ENCODE results near the gene ADGRD2. TPM values are rescaled to one million over a fixed set of nuclear protein-coding genes. Genes with fewer than 3 reads are reported as not detected.

The ADGRD2 gene
- total RNA-seq, 4 donors from 2014 or later = not detected

- no peaks in the 10 kb centered on the region for H3K9me3 ChIP-seq
- H3K27ac ChIP-seq = no peak overlapping the region
- H3K36me3 ChIP-seq = no peaks in the 10 kb centered on the region
- no peak for TF ChIP-seq EP300 (IDR thresholded peaks at IDR 0.05; ENCODE audit: low read depth)
- no peak for TF ChIP-seq POLR2A (IDR thresholded peaks at IDR 0.05)
- in situ Hi-C loops (cut with MboI; ENCODE audit: low pct_ligation_motif_present in 1 of 4, low pct_unique_long_range_greater_than_20kb in 1 of 4, low sequenced_read_pairs in 3 of 4) (no loop called here), intact Hi-C loops (cut with DNase I; ENCODE audit: low total_unique reads) (no loop called here)
- H3K4me3 ChIP-seq = no peak overlapping the region
- WGBS, 2 donors (ENCODE audit: low coverage in 1 of 2) = 79 to 83% methylated on average over 1 to 13 of the region's 14 CpGs
- DNase-seq = no peak
- H3K4me1 ChIP-seq = peaks cover 0 to 11% (median 8%) of the 10 kb centered on the region in 4 donors
- peaks cover 55% of the 10 kb centered on the region for H3K27me3 ChIP-seq
These were observed 25.8 kb downstream of the ADGRD2 start for GRCh38 chr9:124475868-124476690.

- Histone ChIP-seq H3K36me3 (no peaks in the 10 kb centered on the region), H3K4me1 (peaks cover 0 to 11% (median 8%) of the 10 kb centered on the region in 4 donors), H3K9me3 (no peaks in the 10 kb centered on the region), H3K4me3 (peak overlapping the region in 1 of 4 donors; percentile 38), H3K27ac (no peak overlapping the region), H3K27me3 (peaks cover 65% of the 10 kb centered on the region)
- DNase-seq = no peak
- in situ Hi-C loops (cut with MboI; ENCODE audit: low pct_ligation_motif_present in 1 of 4, low pct_unique_long_range_greater_than_20kb in 1 of 4, low sequenced_read_pairs in 3 of 4) = no loop called here
- 41% methylated on average over 12 of the region's 19 CpGs; no CpG with 5 or more reads in 1 of the 2 donors for WGBS, 2 donors (ENCODE audit: low coverage in 1 of 2)
- intact Hi-C loops (cut with DNase I; ENCODE audit: low total_unique reads) = no loop called here
- TF ChIP-seq CTCF (IDR thresholded peaks at IDR 0.05) (no peak), POLR2AphosphoS5 (IDR thresholded peaks at IDR 0.05) (no peak), EP300 (IDR thresholded peaks at IDR 0.05; ENCODE audit: low read depth) (no peak), POLR2A (IDR thresholded peaks at IDR 0.05) (no peak)
These were observed 27.0 kb downstream of the ADGRD2 start for GRCh38 chr9:124477211-124477647.

- intact Hi-C loops (cut with DNase I; ENCODE audit: low total_unique reads) = no loop called here
- Histone ChIP-seq H3K4me1 (peaks cover 0 to 11% (median 8%) of the 10 kb centered on the region in 4 donors), H3K4me3 (peak overlapping the region in 2 of 4 donors; percentile 6 to 38), H3K9me3 (no peaks in the 10 kb centered on the region), H3K36me3 (no peaks in the 10 kb centered on the region), H3K27ac (no peak overlapping the region), H3K27me3 (peaks cover 69% of the 10 kb centered on the region)
- WGBS, 2 donors (ENCODE audit: low coverage in 1 of 2) = 27% methylated on average over 3 of the region's 53 CpGs; no CpG with 5 or more reads in 1 of the 2 donors
- DNase-seq = no peak
- TF ChIP-seq EP300 (IDR thresholded peaks at IDR 0.05; ENCODE audit: low read depth) = no peak
- no peak for TF ChIP-seq POLR2A (IDR thresholded peaks at IDR 0.05)
- TF ChIP-seq CTCF (IDR thresholded peaks at IDR 0.05) = no peak
- in situ Hi-C loops (cut with MboI; ENCODE audit: low pct_ligation_motif_present in 1 of 4, low pct_unique_long_range_greater_than_20kb in 1 of 4, low sequenced_read_pairs in 3 of 4) = no loop called here
These were observed 27.5 kb downstream of the ADGRD2 start for GRCh38 chr9:124477648-124478285.

- peaks cover 69% of the 10 kb centered on the region for H3K27me3 ChIP-seq
These were observed 28.1 kb downstream of the ADGRD2 start for GRCh38 chr9:124478354-124478753.

More at GRCh38 chr9:124478354-124478753, 28.1 kb downstream of the ADGRD2 start:
- in situ Hi-C loops (cut with MboI; ENCODE audit: low pct_ligation_motif_present in 1 of 4, low pct_unique_long_range_greater_than_20kb in 1 of 4, low sequenced_read_pairs in 3 of 4) (no loop called here), intact Hi-C loops (cut with DNase I; ENCODE audit: low total_unique reads) (no loop called here)
- TF ChIP-seq EP300 (IDR thresholded peaks at IDR 0.05; ENCODE audit: low read depth) (no peak), POLR2A (IDR thresholded peaks at IDR 0.05) (no peak), CTCF (IDR thresholded peaks at IDR 0.05) (no peak), POLR2AphosphoS5 (IDR thresholded peaks at IDR 0.05) (no peak)
- H3K27ac ChIP-seq = no peak overlapping the region
- 62% methylated on average over 12 of the region's 12 CpGs; no CpG with 5 or more reads in 1 of the 2 donors for WGBS, 2 donors (ENCODE audit: low coverage in 1 of 2)
- no peak overlapping the region for H3K4me3 ChIP-seq
- H3K9me3 ChIP-seq = no peaks in the 10 kb centered on the region
- no peaks in the 10 kb centered on the region for H3K36me3 ChIP-seq
- peaks cover 0 to 11% (median 8%) of the 10 kb centered on the region in 4 donors for H3K4me1 ChIP-seq
- DNase-seq = no peak

Data from transverse colon (tissue), 4 donors.